Activated CD8-positive, alpha-beta T cell treated with anti-CD3 and anti-CD28 coated beads for 36 hours (primary cell): ENCODE results near the gene GIMAP7. TPM values are rescaled to one million over a fixed set of nuclear protein-coding genes. Genes with fewer than 3 reads are reported as not detected.

Experiments
- ATAC-seq: fragments of 200-7000 bp; cut with Tn5 transposase; one replicate; pipeline ENCODE4 v1.10.0; 2021; ENCODE audit warnings: mild to moderate bottlenecking, moderate library complexity
- CTCF ChIA-PET: fragments of 350-600 bp; sonication (Branson Sonifier 250); formaldehyde crosslinking; loops from one replicate; lab custom pipeline; 2021; ENCODE audit warnings: antibody characterized with exemption; lab: Charles Lee
- POLR2A ChIA-PET: fragments of 350-600 bp; sonication (Branson Sonifier 250); formaldehyde crosslinking; loops from one replicate; lab custom pipeline; 2021; ENCODE audit warnings: antibody characterized with exemption; lab: Charles Lee
- DNase-seq: peaks from one replicate; pipeline ENCODE4 v3.0.0-alpha.2; 2020
- H3K27ac Mint-ChIP-seq: one replicate; pipeline ENCODE4 v1.8.0; 2021; ENCODE audit warnings: mild to moderate bottlenecking, mixed read lengths
- H3K27me3 Mint-ChIP-seq: one replicate; pipeline ENCODE4 v1.8.0; 2021; ENCODE audit warnings: mixed read lengths
- H3K36me3 Mint-ChIP-seq: one replicate; pipeline ENCODE4 v1.8.0; 2021; ENCODE audit warnings: low read depth, mixed read lengths
- H3K4me1 Mint-ChIP-seq: one replicate; pipeline ENCODE4 v1.8.0; 2021; ENCODE audit warnings: low read depth, mixed read lengths
- H3K4me3 Mint-ChIP-seq: one replicate; pipeline ENCODE4 v1.8.0; 2021; ENCODE audit warnings: mild to moderate bottlenecking, moderate library complexity, mixed read lengths
- H3K9me3 Mint-ChIP-seq: one replicate; pipeline ENCODE4 v1.8.0; 2021; ENCODE audit warnings: mixed read lengths
- intact Hi-C: fragments of 100-400 bp; cut with micrococcal nuclease; formaldehyde crosslinking; loops from one replicate; pipeline ENCODE4 v1.10.0; 2022
- total RNA-seq, 2 experiments: library from RNA; stranded (reverse); gene quantifications; one replicate each; pipeline ENCODE4 v1.2.3, GENCODE V29; 2021
- TF ChIP-seq, protein P1 (sequence below): fragments of 200-600 bp; IDR thresholded peaks from one replicate; pipeline ENCODE4 v1.8.0; 2022; ENCODE audit warnings: antibody characterized with exemption, mild to moderate bottlenecking

The GIMAP7 gene
- total RNA-seq, 2 experiments from 2014 or later = 29.0 to 29.5 TPM

DNA sequence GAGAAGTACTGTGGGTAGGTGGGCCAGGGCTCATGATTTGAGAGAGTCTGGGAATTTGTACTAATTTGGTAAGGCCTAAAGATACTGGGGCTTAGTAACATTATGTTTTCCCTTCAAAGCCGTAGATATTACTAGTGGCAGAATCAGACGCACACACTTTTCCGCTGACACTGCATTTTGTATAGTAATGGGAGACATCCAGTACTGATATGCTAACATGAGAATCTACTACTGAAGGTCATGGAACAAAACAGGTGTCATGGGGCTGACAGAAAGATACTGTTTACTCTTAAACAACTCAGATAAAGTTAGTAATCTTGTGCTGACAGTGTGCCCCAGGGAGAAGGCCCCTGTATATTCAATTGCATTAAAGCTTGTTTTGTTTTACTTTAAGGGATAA lies 11.1 kb upstream of the GIMAP7 start:
- POLR2A ChIA-PET = interaction anchor here (1.2 to 4.1 kb wide), 4 partner anchors 11 to 165 kb away, joined by 3 to 36 read pairs (median 8); partner anchors contain the start of genes GIMAP4, GIMAP7 and GIMAP8
- H3K9me3 Mint-ChIP-seq = peaks cover 23% of the 10 kb centered on the region
- CTCF ChIA-PET = interaction anchor here (0.8 to 2.0 kb wide), 2 partner anchors 11 to 55 kb away, joined by 4 to 8 read pairs; partner anchors contain the start of gene GIMAP7
- TF ChIP-seq, protein P1, sequence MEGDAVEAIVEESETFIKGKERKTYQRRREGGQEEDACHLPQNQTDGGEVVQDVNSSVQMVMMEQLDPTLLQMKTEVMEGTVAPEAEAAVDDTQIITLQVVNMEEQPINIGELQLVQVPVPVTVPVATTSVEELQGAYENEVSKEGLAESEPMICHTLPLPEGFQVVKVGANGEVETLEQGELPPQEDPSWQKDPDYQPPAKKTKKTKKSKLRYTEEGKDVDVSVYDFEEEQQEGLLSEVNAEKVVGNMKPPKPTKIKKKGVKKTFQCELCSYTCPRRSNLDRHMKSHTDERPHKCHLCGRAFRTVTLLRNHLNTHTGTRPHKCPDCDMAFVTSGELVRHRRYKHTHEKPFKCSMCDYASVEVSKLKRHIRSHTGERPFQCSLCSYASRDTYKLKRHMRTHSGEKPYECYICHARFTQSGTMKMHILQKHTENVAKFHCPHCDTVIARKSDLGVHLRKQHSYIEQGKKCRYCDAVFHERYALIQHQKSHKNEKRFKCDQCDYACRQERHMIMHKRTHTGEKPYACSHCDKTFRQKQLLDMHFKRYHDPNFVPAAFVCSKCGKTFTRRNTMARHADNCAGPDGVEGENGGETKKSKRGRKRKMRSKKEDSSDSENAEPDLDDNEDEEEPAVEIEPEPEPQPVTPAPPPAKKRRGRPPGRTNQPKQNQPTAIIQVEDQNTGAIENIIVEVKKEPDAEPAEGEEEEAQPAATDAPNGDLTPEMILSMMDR = no peak
- intact Hi-C loops = no loop called here
- peaks cover 32% of the 10 kb centered on the region for H3K36me3 Mint-ChIP-seq
- DNase-seq = peak; percentile 47
- no peaks in the 10 kb centered on the region for H3K27me3 Mint-ChIP-seq
- ATAC-seq = peak; percentile 26
- H3K27ac Mint-ChIP-seq = peak overlapping the region; percentile 92
- peaks cover 74% of the 10 kb centered on the region for H3K4me1 Mint-ChIP-seq
- peak overlapping the region; percentile 51 for H3K4me3 Mint-ChIP-seq

DNA sequence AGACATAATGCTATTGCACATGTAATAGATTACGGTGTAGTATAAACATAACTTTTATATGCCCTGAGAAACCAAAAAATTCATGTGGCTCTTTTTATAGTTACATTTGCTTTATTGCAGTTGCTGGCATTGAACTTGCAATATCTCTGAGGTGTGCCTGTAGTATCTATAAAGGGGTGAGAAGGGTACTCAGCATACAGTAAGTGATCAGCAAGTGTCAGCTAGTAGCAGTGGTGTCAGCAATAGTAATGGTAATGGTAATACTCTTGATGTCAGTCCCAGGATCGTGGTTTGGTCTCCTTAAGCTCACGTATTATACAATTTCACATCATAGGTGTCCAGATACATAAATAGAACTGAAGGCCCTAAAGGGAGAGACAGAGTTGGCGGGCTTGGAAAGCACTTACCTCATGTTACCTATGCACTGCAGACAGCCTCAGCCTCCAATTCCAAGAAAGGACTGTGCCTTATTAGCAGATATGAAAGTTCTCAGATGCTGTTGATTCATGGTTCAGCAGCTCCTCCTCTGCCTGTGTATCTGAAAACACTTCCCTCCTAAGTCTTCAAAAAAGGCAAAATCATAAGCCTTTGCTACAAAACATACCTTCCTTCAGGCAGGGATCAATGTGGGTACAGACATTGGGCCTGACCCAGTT lies 6.6 kb upstream of the GIMAP7 start:
- intact Hi-C loops = no loop called here
- POLR2A ChIA-PET = interaction anchor here (0.7 to 1.9 kb wide), 7 partner anchors 12 to 61 kb away, joined by 3 to 18 read pairs (median 3); partner anchors contain the start of gene GIMAP8

DNA sequence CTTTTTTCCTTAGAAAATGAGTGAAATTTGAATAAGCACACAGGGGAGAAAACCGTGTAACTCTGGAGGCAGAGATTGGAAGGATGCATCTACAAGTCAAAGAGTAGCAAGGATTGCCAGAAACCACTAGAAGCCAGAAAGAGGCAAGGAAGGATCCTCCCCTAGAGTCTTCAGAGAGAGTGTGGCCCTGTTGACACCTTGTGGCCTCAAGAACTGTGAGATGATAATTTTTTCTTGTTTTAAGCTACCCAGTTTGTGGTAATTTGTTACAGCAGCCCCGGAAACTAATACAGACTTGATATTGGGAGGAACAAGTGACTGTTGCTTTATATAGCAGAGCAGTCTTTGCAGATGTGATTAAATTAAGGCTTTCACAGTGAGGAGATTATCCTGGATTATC lies 3.6 kb upstream of the GIMAP7 start:
- H3K4me3 Mint-ChIP-seq = no peak overlapping the region
- TF ChIP-seq, protein P1 = no peak
- peak overlapping the region; percentile 83 for H3K27ac Mint-ChIP-seq
- H3K4me1 Mint-ChIP-seq = peaks cover 76% of the 10 kb centered on the region
- H3K36me3 Mint-ChIP-seq = peaks cover 15% of the 10 kb centered on the region
- H3K9me3 Mint-ChIP-seq = peaks cover 14% of the 10 kb centered on the region
- ATAC-seq (no peak), DNase-seq (no peak)
- intact Hi-C loops = loop anchor here (5.0 kb wide), 1 partner anchor 34 kb away; no protein-coding TSS in a partner anchor
- no peaks in the 10 kb centered on the region for H3K27me3 Mint-ChIP-seq
- CTCF ChIA-PET = interaction anchor here (1.1 to 3.2 kb wide), 5 partner anchors 9 to 62 kb away, joined by 3 to 19 read pairs (median 5); no protein-coding TSS in a partner anchor
- POLR2A ChIA-PET = interaction anchor here (0.9 to 1.7 kb wide), 3 partner anchors 10 to 60 kb away, joined by 3 to 6 read pairs (median 6); partner anchors contain the start of gene GIMAP8

More for the DNA sequence above, 6.6 kb upstream of the GIMAP7 start:
- DNase-seq (peak; percentile 58), ATAC-seq (peak; percentile 67)
- Mint-ChIP-seq H3K36me3 (peaks cover 12% of the 10 kb centered on the region), H3K9me3 (peaks cover 14% of the 10 kb centered on the region), H3K27me3 (no peaks in the 10 kb centered on the region), H3K4me3 (peak overlapping the region; percentile 40), H3K27ac (peak overlapping the region; percentile 83), H3K4me1 (peaks cover 87% of the 10 kb centered on the region)
- CTCF ChIA-PET = interaction anchor here (0.5 to 1.6 kb wide), 4 partner anchors 8 to 306 kb away, joined by 3 to 5 read pairs (median 4); no protein-coding TSS in a partner anchor
- TF ChIP-seq, protein P1 = no peak

DNA sequence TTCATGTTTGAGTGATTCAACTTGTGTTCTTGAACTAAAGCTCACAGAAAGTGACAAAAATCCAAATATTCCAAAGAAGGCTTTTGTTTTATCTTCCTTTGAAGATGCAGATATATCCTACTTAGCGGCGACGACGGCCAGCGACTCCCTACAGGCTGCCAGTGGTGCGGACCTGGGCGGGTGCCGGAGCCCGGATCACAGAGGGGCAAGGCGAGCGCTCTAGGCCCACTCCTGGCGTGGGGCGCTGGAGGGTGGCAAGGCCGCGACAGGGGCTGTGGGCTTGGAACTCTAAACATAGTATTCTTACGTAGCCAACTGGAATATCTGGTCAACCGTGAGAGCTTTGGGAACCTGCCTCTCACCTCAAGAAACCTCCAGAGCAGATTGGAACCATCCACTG lies 914 bp upstream of the GIMAP7 start:
- peaks cover 17% of the 10 kb centered on the region for H3K36me3 Mint-ChIP-seq
- H3K27me3 Mint-ChIP-seq = no peaks in the 10 kb centered on the region
- POLR2A ChIA-PET = interaction anchor here (1.0 to 9.2 kb wide), 8 partner anchors 10 to 234 kb away, joined by 3 to 157 read pairs (median 13); partner anchors contain the start of genes GIMAP1, GIMAP5 and GIMAP8

More for the DNA sequence above, 914 bp upstream of the GIMAP7 start:
- DNase-seq (no peak), ATAC-seq (no peak)
- Mint-ChIP-seq H3K9me3 (peaks cover 14% of the 10 kb centered on the region), H3K4me3 (peak overlapping the region; percentile 98), H3K27ac (peak overlapping the region; percentile 99), H3K4me1 (peaks cover 53% of the 10 kb centered on the region)
- CTCF ChIA-PET = interaction anchor here (1.2 to 3.8 kb wide), 7 partner anchors 8 to 219 kb away, joined by 3 to 39 read pairs (median 6); partner anchors contain the start of gene GIMAP8
- intact Hi-C loops = loop anchor here (2.0 to 5.0 kb wide), 3 partner anchors 36 to 241 kb away; no protein-coding TSS in a partner anchor
- TF ChIP-seq, protein P1 = no peak
